LoVo (cell line): ENCODE measurements around the gene PRKD1.
"Not testable (repeated sequence)": the region's sequence is repeated elsewhere in the genome, so short reads cannot be mapped to it uniquely, and the experiment has no call there.

Experiments used
- DNase-seq: peaks from one replicate; pipeline ENCODE4 v3.0.0-alpha.2; 2016; ENCODE audit warnings: low spot score

Gene PRKD1

DNA sequence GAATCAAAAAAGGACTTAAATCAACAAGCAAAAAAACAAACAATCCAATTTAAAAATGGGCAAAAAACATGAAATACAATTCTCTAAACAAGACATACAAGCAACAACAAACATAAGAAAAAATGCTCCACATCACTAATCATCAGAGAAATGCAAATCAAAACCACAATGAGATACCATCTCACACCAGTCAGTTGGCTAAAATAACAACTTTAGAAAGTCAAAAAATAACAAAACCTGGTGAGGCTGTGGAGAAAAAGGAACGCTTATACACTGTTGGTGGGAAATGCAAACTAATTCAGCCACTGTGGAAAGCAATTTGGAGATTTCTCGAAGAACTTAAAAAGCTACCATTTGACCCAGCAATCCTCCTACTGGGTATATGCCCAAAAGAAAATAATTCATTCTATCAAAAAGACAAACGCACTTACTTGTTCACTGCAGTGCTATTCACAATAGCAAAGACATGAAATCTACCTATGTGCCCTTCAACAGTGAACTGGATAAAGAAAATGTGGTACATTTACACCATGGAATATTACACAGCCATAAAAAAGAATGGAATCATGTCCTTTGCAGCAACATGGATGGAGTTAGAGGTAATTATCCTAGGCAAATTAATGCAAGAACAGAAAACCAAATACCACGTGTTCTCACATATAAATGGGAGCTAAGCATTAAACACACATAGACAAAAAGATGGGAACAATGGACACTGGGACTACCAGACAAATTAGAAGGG lies 26.9 kb downstream of the PRKD1 start:
- no peak for DNase-seq

GRCh38 chr14:29898470-29898869 lies 29.2 kb downstream of the PRKD1 start:
- no peak for DNase-seq

- DNase-seq, result no peak
Observed at GRCh38 chr14:29897181-29897580, 30.5 kb downstream of the PRKD1 start.

- DNase-seq, result no peak
Observed at GRCh38 chr14:29896354-29896821, 31.3 kb downstream of the PRKD1 start.

- DNase-seq, result no peak
Observed at GRCh38 chr14:29895591-29896083, 32.0 kb downstream of the PRKD1 start.

GRCh38 chr14:29893989-29894388 lies 33.7 kb downstream of the PRKD1 start:
- no peak for DNase-seq

GRCh38 chr14:29892327-29892726 lies 35.3 kb downstream of the PRKD1 start:
- DNase-seq, result no peak

DNA sequence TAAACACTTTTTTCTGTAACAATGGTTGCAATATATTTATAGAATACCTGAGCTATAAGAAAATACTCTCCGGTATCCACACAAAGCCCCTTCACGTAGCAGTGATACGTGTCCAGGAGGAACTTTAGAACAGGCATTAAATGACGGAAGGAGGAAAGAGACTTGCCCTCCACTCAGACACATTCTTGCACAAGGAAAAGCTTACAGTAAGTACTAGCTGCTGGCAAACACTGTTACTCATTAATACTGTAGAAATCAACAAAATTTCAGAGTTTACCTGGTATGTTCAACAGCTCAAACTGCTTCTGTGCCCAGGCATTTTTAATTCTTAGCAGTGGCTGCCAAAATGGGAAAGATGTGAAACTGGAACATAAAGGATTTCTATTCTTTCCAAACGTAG lies 41.7 kb downstream of the PRKD1 start:
- no peak for DNase-seq

GRCh38 chr14:29868000-29868399 lies 59.6 kb downstream of the PRKD1 start:
- DNase-seq, result no peak

GRCh38 chr14:29865299-29865698 lies 62.3 kb downstream of the PRKD1 start:
- no peak for DNase-seq

DNA sequence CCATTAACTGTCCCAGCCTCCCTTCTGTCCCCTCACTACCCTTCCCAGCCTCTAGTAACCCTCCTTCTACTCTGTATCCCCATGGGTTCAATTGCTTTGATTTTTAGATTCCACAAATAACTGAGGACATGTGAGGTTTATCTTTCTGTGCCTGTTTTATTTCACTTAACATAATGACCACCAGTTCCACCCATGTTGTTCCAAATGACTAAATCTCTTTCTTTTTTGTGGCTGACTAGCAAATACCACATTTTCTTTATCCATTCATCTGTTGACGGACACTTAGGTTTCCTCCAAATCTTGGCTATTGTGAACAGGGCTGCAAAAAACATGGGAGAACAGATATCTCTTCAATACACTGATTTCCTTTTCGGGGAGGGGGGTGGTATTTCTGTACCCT lies 65.7 kb downstream of the PRKD1 start:
- DNase-seq, result no peak

DNA sequence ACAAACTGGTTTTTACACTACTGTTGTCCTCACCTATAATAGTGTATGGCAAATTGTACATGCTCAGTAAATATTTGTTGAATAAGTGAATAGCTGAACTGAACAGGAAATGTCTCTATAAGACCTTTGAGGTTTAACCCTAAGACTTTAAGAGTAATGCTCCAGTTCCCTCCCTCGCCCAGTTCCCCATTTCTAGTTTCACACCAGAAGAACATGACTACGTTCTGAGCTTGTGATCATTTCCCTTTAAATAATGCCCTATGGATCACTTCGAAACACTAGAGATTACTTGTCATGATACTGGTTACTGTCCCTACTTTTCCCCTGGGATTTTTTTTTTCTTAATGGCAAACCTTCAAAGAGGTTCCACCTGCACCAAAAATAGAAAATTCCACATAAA lies 69.3 kb downstream of the PRKD1 start:
- DNase-seq, result no peak

DNA sequence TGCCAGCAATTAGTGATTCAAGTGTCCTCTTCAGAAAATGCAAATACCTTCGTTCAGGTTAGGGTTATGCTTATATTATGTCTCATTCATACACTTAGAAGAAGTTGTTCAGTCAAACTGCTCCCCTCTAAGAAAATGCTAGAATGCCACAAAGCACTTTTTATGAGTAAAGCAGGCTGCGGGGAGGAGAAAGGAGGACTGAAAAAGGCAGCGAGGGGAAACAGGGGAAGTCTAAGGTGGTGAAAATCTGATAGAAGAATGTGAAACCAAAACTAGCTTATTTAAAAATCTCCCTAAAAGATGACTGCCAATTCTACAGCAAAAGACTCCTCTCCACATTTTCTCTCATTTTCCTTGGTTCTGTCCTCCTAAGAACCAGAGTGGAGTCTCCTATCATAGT lies 70.1 kb downstream of the PRKD1 start:
- DNase-seq, result no peak

GRCh38 chr14:29856516-29856915 lies 71.1 kb downstream of the PRKD1 start:
- DNase-seq, result no peak

- DNase-seq, result not testable (repeated sequence)
Observed at GRCh38 chr14:29853691-29854090, 74.0 kb downstream of the PRKD1 start.

GRCh38 chr14:29853272-29853671 lies 74.4 kb downstream of the PRKD1 start:
- DNase-seq, result no peak

DNA sequence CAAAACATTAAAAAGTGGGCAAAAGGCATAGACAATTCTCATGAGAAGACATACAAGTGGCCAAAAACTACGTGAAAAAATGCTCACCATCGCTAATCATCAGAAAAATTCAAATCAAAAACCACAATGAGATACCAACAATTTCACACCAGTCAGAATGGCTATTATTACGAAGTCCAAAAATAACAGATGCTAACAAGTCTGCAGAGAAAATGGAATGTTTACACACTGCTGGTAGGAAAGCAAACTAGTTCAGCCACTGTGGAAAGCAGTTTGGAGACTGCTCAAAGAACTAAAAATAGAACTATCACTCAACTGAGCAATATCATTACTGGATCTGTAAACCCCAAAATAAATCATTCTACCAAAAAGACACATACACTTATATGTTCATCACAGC lies 76.2 kb downstream of the PRKD1 start:
- no peak for DNase-seq

DNA sequence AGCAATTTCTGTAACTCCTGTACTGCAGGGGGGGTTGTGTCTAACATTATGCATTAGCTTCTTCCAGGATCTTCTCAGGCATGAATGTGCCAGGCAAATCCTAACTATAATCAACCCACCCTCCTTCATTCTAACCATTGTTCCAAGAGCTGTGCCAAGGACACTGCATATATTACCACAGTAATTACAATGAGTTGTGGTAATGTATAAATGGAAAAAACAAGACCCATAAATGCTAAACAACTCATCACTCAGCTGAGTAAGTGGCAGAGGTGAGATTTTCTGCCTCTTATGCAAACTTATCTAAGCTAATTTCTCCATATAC lies 80.6 kb downstream of the PRKD1 start:
- no peak for DNase-seq

DNA sequence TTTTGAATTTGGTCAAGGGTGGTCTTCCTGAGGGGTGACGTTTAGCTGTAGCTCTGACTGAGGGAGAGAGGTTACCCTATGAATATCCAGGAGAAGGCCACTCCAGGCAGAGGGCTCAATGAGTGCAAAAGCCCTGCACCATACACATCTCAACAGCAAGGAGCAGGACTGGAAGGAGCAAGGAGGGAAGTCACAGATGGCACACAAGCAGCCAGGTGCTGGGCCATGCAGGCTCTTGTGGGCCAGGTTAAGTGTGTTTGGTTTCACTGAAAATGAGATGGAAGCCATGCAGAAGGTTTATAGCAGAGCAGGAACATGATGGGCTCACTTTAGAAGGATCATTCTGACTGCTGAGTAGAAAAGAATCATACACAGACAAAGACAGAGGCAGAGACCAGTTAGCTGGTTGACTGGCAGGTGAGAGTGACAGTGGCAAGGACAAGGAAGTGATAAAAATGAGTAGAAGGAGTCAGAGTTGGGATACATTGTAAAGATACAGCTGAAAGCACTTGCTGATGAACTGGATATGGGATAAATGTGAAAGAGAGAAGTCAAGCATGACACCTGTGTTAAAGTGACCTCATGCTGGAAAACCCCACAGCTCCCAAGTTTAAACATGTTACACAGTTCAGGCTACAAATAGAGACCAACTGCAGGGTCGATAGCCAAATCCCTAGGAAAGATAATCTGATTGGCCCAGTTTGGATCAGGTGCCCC lies 81.2 kb downstream of the PRKD1 start:
- DNase-seq, result no peak

DNA sequence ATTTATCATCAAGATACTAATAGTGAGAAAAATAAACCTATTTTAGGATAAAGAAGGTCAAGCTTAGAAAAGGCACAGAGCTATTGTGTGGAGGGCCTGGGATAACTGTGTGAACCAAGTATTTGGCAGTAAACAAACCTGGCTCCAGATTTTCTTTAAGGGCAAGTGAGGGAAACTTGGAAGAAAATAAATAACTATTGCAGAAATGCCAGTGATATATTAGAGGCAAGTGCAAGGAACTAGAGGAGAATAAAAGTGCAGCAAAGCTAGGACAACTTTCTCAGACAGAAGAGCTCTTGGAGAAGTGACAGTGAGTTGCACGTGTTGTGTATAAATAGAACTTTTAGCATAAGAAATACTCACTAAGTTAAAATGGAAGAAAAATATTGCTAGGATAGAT lies 83.7 kb downstream of the PRKD1 start:
- no peak for DNase-seq

DNA sequence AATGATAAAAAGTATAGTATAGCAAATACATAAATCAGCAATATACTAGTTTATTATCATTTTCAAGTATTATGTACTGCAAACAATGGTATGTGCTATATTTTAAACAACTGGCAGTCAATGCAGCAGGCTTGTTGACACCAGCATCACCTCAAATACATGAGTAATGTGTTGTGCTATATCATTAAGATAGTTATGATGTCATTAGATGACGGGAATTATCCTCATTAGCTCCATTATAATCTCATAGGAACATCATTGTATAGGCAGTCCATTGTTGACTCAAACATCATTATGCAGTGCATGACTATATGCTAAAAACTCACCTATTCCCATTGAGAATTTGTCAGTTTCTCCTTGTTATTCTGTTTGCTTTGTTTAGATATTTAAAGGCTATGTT lies 85.4 kb downstream of the PRKD1 start:
- no peak for DNase-seq

DNA sequence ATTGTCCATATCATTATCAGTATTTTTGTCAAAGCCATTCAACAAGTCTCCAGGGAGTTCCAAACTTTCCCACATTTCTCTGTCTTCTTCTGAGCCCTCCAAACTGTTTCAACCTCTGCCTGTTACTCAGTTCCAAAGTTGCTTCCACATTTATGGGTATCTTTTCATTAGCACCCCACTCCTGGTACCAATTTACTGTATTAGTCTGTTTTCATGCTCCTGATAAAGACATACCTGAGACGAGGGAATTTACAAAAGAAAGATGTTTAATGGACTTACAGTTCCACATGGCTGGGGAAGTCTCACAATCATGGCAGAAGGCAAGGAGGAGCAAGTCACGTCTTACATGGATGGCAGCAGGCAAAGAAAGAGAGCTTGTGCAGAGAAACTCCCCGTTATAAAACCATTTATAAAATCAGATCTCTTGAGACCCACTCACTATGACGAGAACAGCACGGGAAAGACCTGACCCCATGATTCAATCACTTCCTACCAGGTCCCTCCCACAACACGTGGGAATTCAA lies 87.2 kb downstream of the PRKD1 start:
- not testable (repeated sequence) for DNase-seq

DNA sequence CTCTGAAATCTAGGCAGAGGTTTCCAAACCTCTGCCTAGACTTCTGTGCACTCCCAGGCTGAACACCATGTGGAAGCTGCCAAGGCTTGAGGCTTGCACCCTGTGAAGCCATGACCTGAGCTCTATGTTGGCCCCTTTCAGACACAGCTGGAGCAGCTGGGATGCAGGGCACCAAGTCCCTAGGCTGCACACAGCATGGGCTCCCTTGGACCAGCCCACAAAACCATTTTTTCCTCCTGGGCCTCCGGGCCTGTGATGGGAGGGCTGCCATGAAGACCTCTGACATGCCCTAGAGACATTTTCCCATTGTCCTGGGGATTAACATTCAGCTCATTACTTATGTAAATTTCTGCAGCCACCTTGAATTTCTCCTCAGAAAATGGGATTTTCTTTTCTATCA lies 88.0 kb downstream of the PRKD1 start:
- not testable (repeated sequence) for DNase-seq
